GM19240 (cell line): ENCODE measurements around the gene MYO1D.
A peak's percentile ranks its signal among the peaks of the same experiment; 100 is the strongest.

ENCODE experiments used
- DNase-seq: peaks from one replicate; pipeline ENCODE4 v3.0.0; 2011; ENCODE audit warnings: low spot score; ENCODE audit not compliant: insufficient read length

MYO1D gene

DNA sequence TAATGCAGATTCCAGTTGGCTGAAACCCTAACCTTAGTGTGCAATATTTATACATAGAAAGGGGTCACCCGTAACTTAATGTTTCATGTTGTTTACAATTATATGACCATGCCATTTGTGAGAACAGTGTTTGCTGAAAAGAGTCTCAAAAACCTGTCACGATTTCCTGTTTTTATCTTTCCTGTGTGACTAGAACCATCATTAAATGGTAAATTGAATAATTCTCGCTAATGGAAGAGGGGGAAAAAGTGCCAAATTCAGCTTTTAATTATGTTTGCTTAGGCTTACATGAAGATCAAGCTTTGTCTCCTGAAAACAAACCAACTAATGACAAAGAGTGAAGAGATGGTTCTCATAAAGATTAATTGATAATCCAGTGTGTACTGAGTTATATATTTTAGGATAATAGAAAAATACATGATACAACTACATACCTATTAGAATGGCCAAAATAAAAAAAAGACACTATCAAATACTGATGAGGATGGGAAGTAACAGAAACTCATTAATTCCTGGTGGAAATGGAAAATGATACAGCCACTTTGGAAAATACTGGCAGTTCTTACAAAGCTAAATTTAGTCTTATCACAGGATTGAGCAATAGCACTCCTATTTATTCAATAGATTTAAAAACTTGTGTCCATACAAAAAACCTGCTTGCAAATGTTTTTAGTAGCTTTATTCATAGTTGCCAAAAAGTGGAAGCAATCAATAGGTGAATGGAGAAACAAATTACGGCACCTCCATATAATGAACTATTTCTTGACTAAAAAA is 248.5 kb downstream of the MYO1D start:
- no peak for DNase-seq

DNA sequence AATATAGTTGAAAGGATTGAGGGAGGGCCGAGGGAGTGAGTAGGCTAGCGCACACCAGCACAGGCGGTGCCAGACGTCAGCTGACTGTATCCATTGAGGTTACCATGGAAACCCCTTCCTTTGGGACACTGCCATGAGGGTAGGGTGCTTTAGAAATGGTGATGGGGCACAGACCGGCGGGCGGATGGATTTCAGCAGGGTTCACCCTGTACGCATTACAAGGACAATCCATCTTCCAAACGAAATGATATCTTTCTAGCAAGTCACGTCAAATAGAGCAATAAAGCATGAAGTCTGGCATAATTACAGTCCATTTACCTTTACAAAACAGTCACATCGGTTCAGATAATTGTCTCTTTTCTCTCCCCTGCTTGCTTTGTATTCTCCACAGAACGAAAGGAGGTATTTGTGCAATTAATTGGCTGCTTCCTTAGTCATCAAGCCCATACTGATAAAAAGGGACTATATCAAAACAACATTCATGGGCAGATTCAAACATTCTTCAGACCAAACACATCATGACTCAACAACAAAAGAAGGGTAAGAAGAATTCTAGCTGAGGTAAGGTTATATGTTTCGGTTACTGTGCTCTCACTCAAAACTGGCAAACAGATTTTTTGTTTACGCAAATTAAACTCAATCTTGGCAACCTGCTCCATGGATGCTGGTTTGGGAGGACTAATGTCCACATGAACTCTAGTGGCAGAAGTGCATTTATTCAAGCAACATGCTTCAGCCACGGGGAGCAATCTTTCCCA is 249.5 kb downstream of the MYO1D start:
- no peak for DNase-seq

DNA sequence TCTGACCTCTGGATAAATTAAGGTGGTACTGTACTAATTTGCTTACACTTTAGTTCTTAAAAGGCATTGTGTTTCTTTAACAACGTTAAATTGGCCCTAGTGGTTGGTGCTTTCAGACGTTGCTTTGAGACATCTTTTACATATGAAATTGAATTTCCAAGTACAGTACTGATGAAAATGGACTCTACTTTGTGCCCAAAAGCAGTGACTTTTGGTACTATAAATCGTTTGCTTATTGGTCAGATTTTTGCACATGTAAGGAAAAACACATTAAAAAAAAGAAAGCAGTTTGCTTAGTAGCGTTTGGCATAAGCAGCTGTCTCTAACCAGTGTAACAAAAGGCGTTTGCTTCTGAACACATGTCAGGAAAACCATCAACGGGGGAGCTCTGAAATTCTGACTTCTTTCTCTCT is 250.5 kb downstream of the MYO1D start:
- DNase-seq: no peak

DNA sequence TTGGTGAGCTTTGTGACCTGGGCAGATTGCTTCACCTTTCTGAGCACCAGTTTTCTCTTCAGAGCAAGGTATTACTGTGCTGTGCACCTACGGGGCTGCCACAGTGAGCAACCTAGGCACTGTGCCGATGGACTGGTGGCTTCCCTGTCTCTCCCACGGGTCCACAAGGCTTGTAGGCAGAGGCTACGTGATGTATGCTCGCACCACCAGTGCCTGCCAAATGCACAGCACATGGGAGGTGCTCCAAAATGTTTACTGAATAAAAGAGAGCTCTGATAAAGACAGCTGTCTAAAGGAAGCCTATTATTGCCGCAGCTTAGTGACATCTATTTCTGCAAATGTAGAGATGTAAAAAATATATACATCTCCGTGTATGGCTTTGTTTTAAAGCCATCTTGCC is 251.0 kb downstream of the MYO1D start:
- DNase-seq: no peak

DNA sequence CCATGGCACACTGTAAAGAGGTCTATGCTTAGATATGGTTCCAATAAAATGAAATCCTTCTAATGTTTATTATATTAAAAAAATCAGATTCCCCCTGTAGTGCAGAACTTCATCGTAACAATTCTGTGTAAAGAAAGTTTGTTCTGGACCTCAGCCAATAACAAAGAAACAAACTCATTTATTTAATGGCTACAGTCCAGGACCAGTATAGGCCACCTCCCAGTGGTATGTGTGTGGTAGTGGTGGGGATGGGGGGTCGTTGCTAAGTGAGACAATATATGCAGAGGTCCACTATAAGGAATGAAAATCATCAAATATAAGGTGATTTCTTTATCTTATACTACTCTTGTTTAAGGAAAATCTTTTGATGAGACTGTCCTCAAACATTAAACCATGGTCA is 253.7 kb downstream of the MYO1D start:
- DNase-seq: no peak

DNA sequence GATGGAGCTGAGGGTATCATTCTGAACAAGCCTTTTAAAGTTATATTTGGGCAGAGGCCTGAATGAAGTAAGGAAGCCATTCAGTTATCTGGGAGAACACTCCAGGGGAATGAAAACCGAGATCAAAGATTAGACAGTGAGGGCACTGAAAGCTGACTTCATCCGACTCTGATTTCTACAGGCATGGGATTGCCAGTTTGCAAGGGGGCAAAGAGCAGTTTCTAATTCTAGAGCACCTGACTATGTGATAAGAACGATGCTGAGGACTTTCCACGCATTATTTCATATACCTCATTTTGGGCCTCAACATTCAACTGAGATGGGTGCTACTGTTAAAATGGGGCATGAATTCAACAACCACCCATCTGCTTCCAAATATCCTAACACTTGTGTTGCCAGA is 254.4 kb downstream of the MYO1D start:
- no peak for DNase-seq

DNA sequence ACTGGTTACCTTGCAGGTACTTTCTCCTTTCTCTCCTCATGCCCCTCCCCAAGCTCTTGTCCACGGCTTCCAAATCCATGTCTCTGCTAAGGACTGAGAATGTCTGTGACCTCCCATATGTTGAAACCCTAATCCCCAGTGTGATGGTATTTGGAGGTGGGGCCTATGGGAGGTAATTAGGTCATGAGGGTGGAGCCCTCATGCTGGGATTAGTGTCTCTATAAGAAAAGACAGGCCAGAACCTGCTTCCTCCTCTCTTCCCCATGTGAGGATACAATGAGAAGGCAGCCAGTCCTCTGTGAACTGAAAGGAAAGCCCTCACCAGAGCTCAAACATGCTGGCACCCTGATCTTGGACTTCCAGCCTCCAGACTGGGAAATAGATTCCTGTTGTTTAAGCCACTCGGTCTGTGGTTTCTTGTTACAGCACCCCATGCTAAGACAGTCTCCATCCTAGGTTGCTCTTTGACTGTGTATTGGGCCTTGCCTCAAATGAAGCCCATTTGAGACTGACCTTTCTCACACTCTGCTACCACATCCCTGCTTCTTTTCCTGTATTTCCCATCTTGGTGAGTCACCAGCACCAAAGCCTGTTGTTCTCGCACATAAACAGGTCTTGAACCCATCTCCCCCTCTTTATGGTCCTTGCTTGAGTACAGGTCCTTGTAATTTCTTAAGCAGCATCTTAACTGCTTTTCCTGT is 255.2 kb downstream of the MYO1D start:
- no peak for DNase-seq

DNA sequence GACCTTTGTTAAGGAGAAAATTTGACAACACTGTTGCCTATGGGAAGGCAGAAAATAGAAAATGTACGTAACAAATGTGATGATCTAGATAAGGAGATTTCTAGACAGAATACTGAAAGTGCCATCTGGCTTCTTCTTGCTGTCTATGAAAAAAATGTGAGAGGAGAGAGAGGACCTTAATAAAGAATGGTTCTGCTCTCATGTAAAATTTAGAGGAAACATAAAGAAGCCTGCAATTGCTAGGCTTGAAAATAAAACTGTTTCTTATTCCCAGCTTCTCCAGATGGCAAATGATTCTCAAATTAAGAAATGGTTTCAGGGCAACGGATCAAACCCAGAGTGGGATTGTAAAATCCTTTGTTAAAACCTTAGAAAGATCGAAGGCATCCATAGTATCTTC is 261.6 kb downstream of the MYO1D start:
- DNase-seq: no peak

DNA sequence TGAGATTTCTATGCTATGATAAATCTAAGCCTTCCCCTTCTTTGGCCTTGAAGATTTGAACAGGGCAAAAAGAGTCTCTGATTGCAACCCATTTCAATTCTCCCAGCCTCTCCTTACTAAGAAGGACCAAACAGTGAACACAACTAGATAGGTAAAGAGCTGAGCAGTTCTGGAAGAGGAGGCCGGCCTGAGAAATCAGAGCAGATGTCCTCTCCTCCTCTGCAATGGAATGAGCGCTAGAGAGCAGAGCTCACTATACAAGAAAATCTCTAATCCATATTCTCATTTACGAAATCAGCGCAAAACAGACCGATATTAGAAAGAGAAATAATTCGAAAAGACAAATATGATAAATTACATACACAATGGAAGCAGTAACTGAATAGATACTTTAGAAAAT is 266.0 kb downstream of the MYO1D start:
- DNase-seq: no peak

DNA sequence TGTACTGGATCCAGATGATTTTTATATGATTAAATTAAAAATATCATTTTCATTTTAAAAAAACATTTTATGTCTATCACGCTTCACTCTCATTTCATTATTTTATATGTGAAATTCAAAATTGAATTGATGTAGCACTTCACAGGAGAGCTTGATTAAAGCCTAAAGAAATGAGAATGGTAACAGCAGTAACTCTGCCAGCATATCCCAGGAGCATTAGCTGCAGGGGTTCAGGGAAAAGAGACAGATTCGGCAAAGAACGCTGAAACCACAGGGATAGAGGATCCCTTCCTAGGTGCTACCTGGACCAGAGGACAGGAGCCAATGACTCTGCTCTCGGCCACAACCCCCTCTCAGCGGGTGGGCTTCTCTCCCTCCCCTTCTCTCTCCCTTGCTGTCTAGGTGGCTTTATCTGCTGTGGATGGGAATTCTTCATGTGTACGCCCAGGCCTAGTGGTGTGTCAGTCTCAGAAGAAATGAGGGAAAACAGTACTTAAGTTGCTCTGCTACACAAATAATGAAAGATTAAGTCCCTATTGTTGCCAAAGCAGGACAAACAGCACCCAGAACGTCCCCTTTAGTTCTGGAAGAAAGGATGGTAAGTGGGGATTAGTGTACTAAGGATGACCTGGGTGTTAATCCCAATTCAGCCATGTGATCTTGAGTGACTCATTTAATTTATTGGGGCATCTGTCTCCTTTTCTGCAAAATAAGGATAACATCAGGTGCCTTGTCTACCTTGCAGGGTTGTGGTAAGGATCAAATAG is 266.9 kb downstream of the MYO1D start:
- no peak for DNase-seq

DNA sequence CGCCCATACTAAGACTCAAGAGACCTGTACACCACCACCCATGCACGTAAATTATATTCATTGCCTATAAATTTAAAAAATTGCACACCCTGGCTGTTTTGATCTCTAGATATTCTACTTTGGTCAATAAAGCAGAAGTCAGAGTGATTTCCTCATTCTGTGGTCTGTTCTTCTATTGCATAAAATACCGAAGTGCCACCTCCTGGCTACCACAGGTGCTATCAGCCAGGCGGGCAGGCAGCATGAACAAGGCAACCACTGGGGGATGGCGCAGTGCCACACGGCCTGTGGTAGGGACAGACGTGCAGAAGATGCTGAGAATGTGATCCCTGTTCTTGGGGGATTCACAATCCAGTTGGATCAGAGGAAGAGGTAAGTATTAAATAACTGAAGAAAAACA is 267.8 kb downstream of the MYO1D start:
- DNase-seq: peak; percentile 19

DNA sequence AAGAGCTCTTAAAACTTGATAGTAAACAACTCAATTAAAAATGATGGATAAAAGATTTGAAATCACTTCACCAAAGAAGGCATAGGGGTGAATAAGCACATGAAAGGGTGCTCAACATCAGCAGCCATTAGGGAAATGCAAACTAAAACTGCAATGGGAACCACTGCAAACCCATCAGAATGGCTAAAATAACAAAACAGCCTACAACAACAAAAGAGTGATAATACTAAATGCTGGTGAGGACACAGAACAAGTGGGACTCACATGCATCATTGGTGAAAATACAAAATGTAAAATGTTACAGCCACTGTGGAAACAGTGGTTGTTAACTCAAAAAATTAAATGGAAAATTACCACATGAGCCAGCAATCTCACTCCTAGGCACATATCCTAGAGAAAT is 268.7 kb downstream of the MYO1D start:
- no peak for DNase-seq

DNA sequence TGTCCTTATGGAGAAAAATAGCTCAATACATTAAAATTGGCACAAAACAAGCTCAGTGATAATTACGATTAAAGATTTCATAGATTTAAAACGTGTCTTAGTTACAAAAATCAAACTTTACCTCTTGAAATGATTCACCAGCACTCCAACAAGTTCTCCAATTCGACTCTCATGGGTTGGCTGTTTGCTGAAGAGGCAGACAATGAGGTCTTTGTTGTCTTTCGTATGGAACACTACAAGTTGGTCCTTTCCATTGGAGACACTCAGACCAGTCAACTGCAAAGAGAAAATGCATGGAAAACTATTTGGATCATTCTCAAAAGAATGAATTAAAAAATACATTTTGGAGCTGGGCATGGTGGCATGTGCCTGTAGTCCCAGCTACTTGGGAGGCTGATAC is 272.0 kb downstream of the MYO1D start:
- no peak for DNase-seq

DNA sequence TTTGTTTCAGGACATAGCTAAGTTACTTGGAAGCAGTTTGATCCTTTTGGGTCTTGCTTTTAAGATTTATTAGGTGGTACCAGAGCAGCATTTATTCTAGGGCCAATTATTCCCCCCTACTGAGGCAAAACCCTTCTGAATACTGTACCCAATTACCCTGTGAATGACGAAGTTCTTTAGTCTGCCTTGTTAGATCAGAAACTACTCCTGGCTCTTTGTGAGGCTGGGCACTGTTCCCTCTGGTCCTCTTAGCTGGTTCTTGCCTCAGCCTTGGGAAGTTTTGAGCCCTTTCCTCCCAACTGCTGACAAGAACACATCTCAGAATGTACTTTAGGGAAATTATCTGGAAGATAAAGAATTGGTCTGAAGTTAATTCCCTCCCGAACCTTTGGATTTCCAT is 274.5 kb downstream of the MYO1D start:
- DNase-seq: no peak

DNA sequence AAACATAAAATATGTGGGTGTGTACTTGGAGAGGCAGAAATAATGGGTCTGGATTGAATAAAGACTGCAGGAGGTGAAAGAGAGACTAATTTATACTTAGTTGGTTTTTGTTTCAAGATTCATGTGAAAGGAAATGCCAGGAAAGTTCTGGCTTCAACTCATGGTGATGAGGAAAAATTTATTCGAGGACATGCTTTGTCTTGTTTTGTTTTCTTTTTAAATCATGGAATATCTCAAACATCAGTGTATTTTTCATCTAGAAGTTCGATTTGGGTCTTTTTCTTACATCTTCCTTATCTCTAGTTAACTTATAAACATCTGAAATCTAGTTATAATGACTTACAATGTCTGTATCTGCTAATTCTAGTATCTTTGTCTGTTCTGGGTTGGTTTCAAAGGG is 275.1 kb downstream of the MYO1D start:
- no peak for DNase-seq

DNA sequence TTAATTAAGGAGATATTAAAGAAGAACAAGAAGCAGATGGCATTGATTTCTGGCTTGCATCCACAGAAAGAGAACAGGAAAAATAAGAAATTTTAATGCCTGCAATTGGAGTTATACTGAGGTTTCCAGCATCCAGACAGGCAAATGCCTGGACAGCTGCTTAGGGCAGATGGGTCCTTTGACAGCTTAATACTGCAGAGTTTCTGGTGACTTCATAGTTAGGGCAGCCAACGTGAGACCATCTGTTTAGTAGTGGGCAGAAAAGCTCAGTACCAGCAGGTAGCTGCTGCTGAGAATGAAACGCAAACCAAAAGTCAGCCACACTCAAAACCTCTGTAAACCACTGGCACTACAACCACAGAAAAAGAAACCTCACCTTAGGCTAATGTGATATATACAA is 280.3 kb downstream of the MYO1D start:
- peak; percentile 13 for DNase-seq

DNA sequence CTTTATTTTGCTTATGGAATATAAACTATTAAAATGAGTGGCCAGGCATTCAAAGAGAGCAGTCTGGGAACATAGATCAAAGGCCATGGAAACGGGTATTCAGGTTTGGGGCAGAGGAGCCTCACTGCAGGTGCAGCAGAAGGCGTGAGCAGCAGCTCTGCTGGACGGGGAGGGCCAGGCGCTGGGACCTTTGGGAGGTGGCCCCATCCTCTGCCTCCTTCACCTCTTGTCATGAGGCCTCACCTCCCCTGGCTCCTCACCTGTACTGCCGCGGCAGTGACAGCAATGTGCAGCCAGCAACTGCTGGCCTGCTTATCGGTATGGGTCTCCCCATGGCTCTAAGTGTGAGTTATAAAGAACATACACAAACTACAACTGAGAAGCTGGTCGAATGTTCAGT is 280.7 kb downstream of the MYO1D start:
- DNase-seq: no peak

DNA sequence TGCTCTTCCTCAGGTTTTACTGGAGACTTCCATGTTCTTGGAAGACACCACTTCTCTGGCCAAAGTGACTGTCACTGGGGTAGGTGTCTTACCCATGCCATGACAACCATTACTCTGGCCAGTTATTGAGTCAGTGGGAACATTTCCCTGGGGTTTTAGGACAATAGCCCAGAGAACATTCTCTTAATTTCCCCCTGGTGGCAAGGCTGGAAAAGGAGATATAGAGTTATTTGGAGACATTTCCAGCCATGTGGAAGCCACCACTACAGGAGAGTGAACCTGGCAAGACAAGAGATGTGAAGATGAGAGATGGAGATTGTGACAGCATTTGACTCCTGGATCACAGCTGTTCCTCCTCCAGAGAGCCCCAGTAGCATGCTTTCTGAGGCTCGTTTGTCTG is 283.9 kb downstream of the MYO1D start:
- no peak for DNase-seq

DNA sequence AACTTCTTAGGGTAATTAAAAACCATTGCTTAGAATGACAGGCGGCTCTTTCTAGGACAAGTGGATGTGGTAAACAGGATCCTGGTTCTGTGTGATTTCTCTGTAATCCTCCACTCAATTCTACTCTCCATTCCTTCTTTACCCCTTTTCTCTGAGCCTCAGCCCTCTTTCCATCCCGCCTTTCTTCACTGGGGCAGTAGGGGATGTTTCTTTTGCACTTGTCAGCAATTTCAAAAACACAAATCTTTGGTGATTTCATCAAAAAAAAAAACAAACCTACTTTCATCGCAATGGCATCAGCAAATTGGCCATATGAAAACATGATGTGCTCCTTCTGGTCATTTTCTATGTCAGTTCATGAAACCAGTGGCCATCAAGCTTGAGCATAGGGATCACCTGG is 285.5 kb downstream of the MYO1D start:
- no peak for DNase-seq

DNA sequence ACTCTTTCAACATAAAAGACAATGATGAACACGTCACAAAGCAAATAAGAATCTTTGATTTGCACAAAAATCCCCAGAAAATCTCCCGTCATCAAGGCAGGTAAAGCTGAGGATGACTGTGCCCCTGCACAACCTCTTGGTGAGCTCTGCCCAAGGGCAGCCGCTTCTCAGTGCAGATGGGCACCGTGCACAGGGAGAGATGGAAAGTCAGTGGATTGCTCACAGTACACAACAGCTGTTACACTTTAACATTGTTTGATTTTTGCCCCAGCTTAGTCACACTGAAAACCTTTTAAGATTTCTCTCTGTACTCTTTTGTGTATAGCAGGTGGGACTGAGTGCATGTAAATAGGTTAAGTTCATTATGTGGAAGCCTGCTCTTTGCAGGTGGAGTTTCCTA is 285.9 kb downstream of the MYO1D start:
- no peak for DNase-seq

DNA sequence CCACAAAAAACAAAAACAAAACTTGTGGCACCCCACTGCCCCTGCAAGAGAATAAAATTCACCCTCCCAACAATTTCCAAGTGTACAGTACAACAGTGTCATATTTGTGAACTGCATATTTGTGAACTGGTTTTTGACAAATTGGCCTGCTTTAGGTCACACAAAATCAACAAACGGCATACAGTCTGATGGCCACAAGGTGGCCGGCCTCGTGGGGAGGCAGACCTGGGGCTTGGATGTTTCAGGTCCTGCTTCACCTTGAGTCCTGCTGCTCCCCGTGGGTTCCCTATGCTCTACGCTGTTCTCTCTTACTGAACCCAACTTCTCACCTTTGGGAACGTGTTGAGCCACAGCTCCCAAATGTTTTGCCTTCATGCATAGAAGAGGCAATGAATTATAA is 287.9 kb downstream of the MYO1D start:
- no peak for DNase-seq

DNA sequence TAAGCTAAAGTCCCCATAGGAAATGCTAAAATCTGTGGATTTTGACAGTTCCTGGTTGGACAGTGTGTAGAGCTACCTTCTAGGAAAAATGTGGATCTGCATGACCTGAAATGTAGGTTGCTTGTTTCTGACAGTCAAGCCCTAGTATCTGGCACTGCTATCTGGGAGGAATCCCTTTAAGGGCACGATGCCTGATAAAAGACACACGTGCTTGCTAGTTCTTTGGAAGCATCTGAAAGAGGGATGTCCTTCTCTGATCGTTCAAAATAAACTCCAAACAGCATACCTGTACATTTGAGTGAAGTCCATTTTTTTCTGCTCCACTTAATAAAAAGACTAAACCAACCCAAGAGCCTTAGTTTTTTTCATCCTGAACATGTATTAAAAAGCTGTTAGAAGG is 288.8 kb downstream of the MYO1D start:
- no peak for DNase-seq
